Natural killer cell (primary cell): ENCODE data around the gene KLHL6. TPM values are rescaled to one million over a fixed set of nuclear protein-coding genes. Genes with fewer than 3 reads are reported as not detected.
A peak's percentile ranks its signal among the peaks of the same experiment; 100 is the strongest.
"Not testable (repeated sequence)": the region's sequence is repeated elsewhere in the genome, so short reads cannot be mapped to it uniquely, and the experiment has no call there.

Experiments
- ATAC-seq, 3 donors: fragments of 150-1000 bp in 2 of 3; fragments of 200-7000 bp in 1 of 3; cut with Tn5 transposase; 1 replicate in 1 of 3; 2 replicates in 2 of 3; pipeline ENCODE4 v1.10.0; 2021; ENCODE audit warnings: mild to moderate bottlenecking in 2 of 3, moderate library complexity in 2 of 3
- DNase-seq, 2 donors: peaks; one replicate each; pipeline versions ENCODE4 v3.0.0 to v3.0.0-alpha.2; 2013 to 2021; ENCODE audit warnings: mixed read lengths in 1 of 2
- H3K27ac ChIP-seq: one replicate; pipeline ENCODE4 v1.5.1; 2013; ENCODE audit warnings: mild to moderate bottlenecking, low read length
- H3K27me3 ChIP-seq: one replicate; pipeline ENCODE4 v1.6.1; 2013; ENCODE audit warnings: low read length; ENCODE audit not compliant: control insufficient read depth, insufficient read depth
- H3K36me3 ChIP-seq: one replicate; pipeline ENCODE4 v1.6.1; 2013; ENCODE audit warnings: low read length; ENCODE audit not compliant: control insufficient read depth, insufficient read depth
- H3K4me1 ChIP-seq: one replicate; pipeline ENCODE4 v1.6.1; 2013; ENCODE audit warnings: low read length; ENCODE audit not compliant: control insufficient read depth, insufficient read depth
- H3K4me3 ChIP-seq: one replicate; pipeline ENCODE4 v1.5.1; 2013; ENCODE audit warnings: low read length
- H3K9me3 ChIP-seq: one replicate; pipeline ENCODE4 v1.6.1; 2013; ENCODE audit warnings: low read length; ENCODE audit not compliant: control insufficient read depth, insufficient read depth
- H3K27ac Mint-ChIP-seq, 2 donors: one replicate each; pipeline ENCODE4 v1.8.0; 2022; ENCODE audit warnings: mild to moderate bottlenecking in 2 of 2, mixed read lengths in 2 of 2, moderate library complexity in 1 of 2
- H3K27me3 Mint-ChIP-seq, 2 donors: one replicate each; pipeline ENCODE4 v1.8.0; 2022; ENCODE audit warnings: low read depth in 2 of 2, mixed read lengths in 2 of 2
- H3K36me3 Mint-ChIP-seq: one replicate; pipeline ENCODE4 v1.8.0; 2022; ENCODE audit warnings: mixed read lengths
- H3K4me1 Mint-ChIP-seq, 2 donors: one replicate each; pipeline ENCODE4 v1.8.0; 2022; ENCODE audit warnings: mixed read lengths in 2 of 2
- H3K4me3 Mint-ChIP-seq: one replicate; pipeline ENCODE4 v1.8.0; 2022; ENCODE audit warnings: mild to moderate bottlenecking, moderate library complexity, mixed read lengths
- H3K9me3 Mint-ChIP-seq, 2 donors: one replicate each; pipeline ENCODE4 v1.8.0; 2022; ENCODE audit warnings: mixed read lengths in 2 of 2
- CTCF ChIP-seq: fragments of 200-600 bp; IDR thresholded peaks from one replicate; pipeline ENCODE4 v1.8.0; 2022; ENCODE audit warnings: antibody characterized with exemption
- WGBS: methylation state at CpG from one replicate; pipeline ENCODE4 v1.1.7; 2013; ENCODE audit warnings: missing lambda C conversion rate; ENCODE audit not compliant: insufficient coverage; 5-methylcytosine and 5-hydroxymethylcytosine counted together
- intact Hi-C: fragments of 100-400 bp; cut with micrococcal nuclease; formaldehyde crosslinking; loops from one replicate; pipeline ENCODE4 v1.14.2; 2022
- total RNA-seq, 4 donors: library from RNA; stranded (reverse); fragments of 120-200 nt in 1 of 4; gene quantifications; one replicate each; pipeline versions ENCODE4 v1.2.3 to v1.2.4, GENCODE V29; 2013 to 2022

KLHL6 gene
- total RNA-seq, 3 donors from 2014 or later (not counting 1 experiment from before 2014, with no cell fraction given): 10.9 to 17.3 (median 13.6) TPM

GRCh38 chr3:183514021-183514420 is 41.5 kb downstream of the KLHL6 start:
- peaks cover 43% of the 10 kb centered on the region for H3K4me1 ChIP-seq
- no peaks in the 10 kb centered on the region for H3K27me3 Mint-ChIP-seq
- no peak for TF ChIP-seq CTCF
- H3K9me3 Mint-ChIP-seq: no peaks in the 10 kb centered on the region
- H3K4me3 Mint-ChIP-seq: no peak overlapping the region
- H3K27ac Mint-ChIP-seq: peak overlapping the region; percentile 81 to 83
- intact Hi-C loops: no loop called here
- peaks cover 56 to 58% of the 10 kb centered on the region in 2 donors for H3K4me1 Mint-ChIP-seq
- no peaks in the 10 kb centered on the region for H3K36me3 Mint-ChIP-seq
- no peaks in the 10 kb centered on the region for H3K9me3 ChIP-seq
- ATAC-seq (no peak), DNase-seq (no peak)
- no peaks in the 10 kb centered on the region for H3K36me3 ChIP-seq
- 100% methylated on average over 6 of the region's 6 CpGs for WGBS
- H3K27me3 ChIP-seq: no peaks in the 10 kb centered on the region
- H3K4me3 ChIP-seq: no peak overlapping the region
- no peak overlapping the region for H3K27ac ChIP-seq

- Histone ChIP-seq H3K27me3 (no peaks in the 10 kb centered on the region), H3K4me1 (peaks cover 40% of the 10 kb centered on the region), H3K36me3 (peaks cover 2% of the 10 kb centered on the region), H3K9me3 (no peaks in the 10 kb centered on the region), H3K4me3 (no peak overlapping the region), H3K27ac (no peak overlapping the region)
- peak; percentile 75 to 88 (median 86) for ATAC-seq
- H3K27me3 Mint-ChIP-seq: no peaks in the 10 kb centered on the region
- peak; percentile 52 to 88 for DNase-seq
- H3K4me3 Mint-ChIP-seq: peak overlapping the region; percentile 47
- TF ChIP-seq CTCF: no peak
- peak overlapping the region; percentile 81 to 83 for H3K27ac Mint-ChIP-seq
- H3K36me3 Mint-ChIP-seq: no peaks in the 10 kb centered on the region
- peaks cover 47 to 49% of the 10 kb centered on the region in 2 donors for H3K4me1 Mint-ChIP-seq
- intact Hi-C loops: no loop called here
- WGBS: 4% methylated on average over 3 of the region's 6 CpGs
- no peaks in the 10 kb centered on the region for H3K9me3 Mint-ChIP-seq
Measured at GRCh38 chr3:183513046-183513706, 42.3 kb downstream of the KLHL6 start.

- H3K9me3 Mint-ChIP-seq, H3K4me3 ChIP-seq, DNase-seq, H3K27me3 ChIP-seq, intact Hi-C loops, H3K9me3 ChIP-seq, H3K27ac ChIP-seq, H3K4me3 Mint-ChIP-seq, H3K27me3 Mint-ChIP-seq, H3K36me3 Mint-ChIP-seq, ATAC-seq: not testable (repeated sequence)
- peaks cover 34 to 41% of the 10 kb centered on the region in 2 donors for H3K4me1 Mint-ChIP-seq
- peaks cover 12% of the 10 kb centered on the region for H3K36me3 ChIP-seq
- peaks cover 29% of the 10 kb centered on the region for H3K4me1 ChIP-seq
- H3K27ac Mint-ChIP-seq: peak overlapping the region; percentile 36 to 65
- WGBS: 62% methylated on average over 12 of the region's 14 CpGs
Measured at GRCh38 chr3:183511286-183512131, 44.0 kb downstream of the KLHL6 start.

GRCh38 chr3:183508821-183509220 is 46.7 kb downstream of the KLHL6 start:
- TF ChIP-seq CTCF: no peak
- no peak for ATAC-seq
- intact Hi-C loops: no loop called here
- no peak overlapping the region for H3K4me3 Mint-ChIP-seq
- H3K27me3 Mint-ChIP-seq: no peaks in the 10 kb centered on the region
- Histone ChIP-seq H3K9me3 (no peaks in the 10 kb centered on the region), H3K27ac (no peak overlapping the region), H3K4me3 (no peak overlapping the region), H3K4me1 (peaks cover 7% of the 10 kb centered on the region), H3K36me3 (peaks cover 21% of the 10 kb centered on the region), H3K27me3 (no peaks in the 10 kb centered on the region)
- H3K27ac Mint-ChIP-seq: peak overlapping the region in 1 of 2 donors; percentile 17
- peaks cover 0 to 6% of the 10 kb centered on the region in 2 donors for H3K9me3 Mint-ChIP-seq
- no peak for DNase-seq
- peaks cover 16 to 21% of the 10 kb centered on the region in 2 donors for H3K4me1 Mint-ChIP-seq
- WGBS: no CpG with 5 or more reads among the region's 2 CpGs
- H3K36me3 Mint-ChIP-seq: no peaks in the 10 kb centered on the region
